Karpas-422 (cell line): ENCODE measurements around the gene SLC38A1. TPM values are rescaled to one million over a fixed set of nuclear protein-coding genes. Genes with fewer than 3 reads are reported as not detected.

Source experiments
- DNase-seq: peaks from one replicate; pipeline ENCODE4 v3.0.0-alpha.2; 2015
- H2AFZ ChIP-seq: fragments of 200-600 bp; sonication (generic); 2 replicates; pipeline ENCODE4 v1.6.1; 2014; ENCODE audit warnings: antibody characterized with exemption, low read length, mixed read lengths
- H3K27ac ChIP-seq: fragments of 200-600 bp; sonication (generic); 2 replicates; pipeline ENCODE4 v1.5.1; 2014; ENCODE audit warnings: mild to moderate bottlenecking, low read length, moderate library complexity
- H3K27me3 ChIP-seq: fragments of 200-600 bp; sonication (generic); 2 replicates; pipeline ENCODE4 v1.6.1; 2014; ENCODE audit warnings: low read length, mixed read lengths
- H3K36me3 ChIP-seq: fragments of 200-600 bp; sonication (generic); 2 replicates; pipeline ENCODE4 v1.6.1; 2014; ENCODE audit warnings: low read length, mixed read lengths; ENCODE audit not compliant: insufficient read depth
- H3K4me1 ChIP-seq: fragments of 200-600 bp; sonication (generic); 2 replicates; pipeline ENCODE4 v1.6.1; 2014; ENCODE audit warnings: mild to moderate bottlenecking, low read length, mixed read lengths
- H3K4me2 ChIP-seq: fragments of 200-600 bp; sonication (generic); 2 replicates; pipeline ENCODE4 v1.6.1; 2014; ENCODE audit warnings: low read length, low read depth, mild to moderate bottlenecking; ENCODE audit not compliant: poor library complexity, severe bottlenecking
- H3K4me3 ChIP-seq: fragments of 200-600 bp; sonication (generic); 2 replicates; pipeline ENCODE4 v1.5.1; 2014; ENCODE audit warnings: mild to moderate bottlenecking, antibody characterized with exemption, low read length, mixed read lengths
- H3K79me2 ChIP-seq: fragments of 200-600 bp; sonication (generic); 2 replicates; pipeline ENCODE4 v1.6.1; 2014; ENCODE audit warnings: mild to moderate bottlenecking, low read length, mixed read lengths
- H3K9ac ChIP-seq: fragments of 200-600 bp; sonication (generic); 2 replicates; pipeline ENCODE4 v1.6.0; 2014; ENCODE audit warnings: low read length
- H3K9me2 ChIP-seq: fragments of 200-600 bp; sonication (generic), shearing (Covaris generic); replicated peaks from 2 replicates; pipeline ENCODE4 v1.6.0; 2014; ENCODE audit warnings: mild to moderate bottlenecking, low read length, moderate library complexity; ENCODE audit not compliant: insufficient read depth
- H3K9me3 ChIP-seq: fragments of 300-700, 200-600 bp; sonication (generic); 2 replicates; pipeline ENCODE4 v1.6.1; 2014; ENCODE audit warnings: low read length, mixed read lengths
- H4K20me1 ChIP-seq: fragments of 200-600 bp; sonication (generic); 2 replicates; pipeline ENCODE4 v1.6.1; 2014; ENCODE audit warnings: mild to moderate bottlenecking, antibody characterized with exemption, low read length, low read depth; ENCODE audit not compliant: insufficient read depth
- total RNA-seq: library from RNA; depleted of rRNA; stranded (reverse); fragments of >200 nt; shearing (Covaris generic); gene quantifications from 2 replicates; pipeline ENCODE4 v1.2.3, GENCODE V29; 2014; ENCODE audit warnings: low replicate concordance

The SLC38A1 gene
- total RNA-seq, 1 experiment from 2014 or later, result 209 TPM

DNA sequence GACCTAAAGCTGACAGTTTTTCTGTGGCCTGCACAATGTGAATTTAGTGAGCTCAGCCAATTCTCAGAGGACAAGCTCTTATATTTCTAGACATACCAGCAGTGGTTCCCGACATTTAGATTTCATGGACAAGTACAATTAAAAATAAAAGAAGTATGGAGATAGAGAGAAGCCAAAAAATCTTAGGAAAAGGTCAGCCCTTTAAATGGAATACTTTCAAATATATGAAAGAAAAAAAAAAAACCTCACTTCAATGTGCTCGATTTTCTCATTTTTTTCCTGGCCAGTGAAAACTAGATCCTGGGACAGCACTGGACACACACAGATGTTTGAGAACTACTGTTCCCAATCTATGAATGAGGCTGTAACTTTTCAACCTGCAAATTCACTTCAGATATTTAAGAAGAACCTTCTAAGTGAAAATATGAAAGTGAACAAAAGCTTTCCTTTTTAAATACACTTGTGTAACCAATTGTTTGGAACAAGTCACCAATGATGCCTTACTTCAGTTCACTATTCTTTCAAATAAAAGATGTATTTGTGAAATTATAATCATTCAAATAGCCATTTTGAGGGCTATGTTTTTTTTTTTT, 109.4 kb downstream of the SLC38A1 start:
- H3K79me2 ChIP-seq, result no peaks in the 10 kb centered on the region
- no peaks in the 10 kb centered on the region for H3K9me3 ChIP-seq
- H3K9me2 ChIP-seq, result no peaks in the 10 kb centered on the region
- no peaks in the 10 kb centered on the region for H3K27me3 ChIP-seq
- no peak for DNase-seq
- H4K20me1 ChIP-seq, result no peaks in the 10 kb centered on the region
- no peak overlapping the region for H3K4me3 ChIP-seq
- no peaks in the 10 kb centered on the region for H3K36me3 ChIP-seq
- H2AFZ ChIP-seq, result no peak overlapping the region
- no peaks in the 10 kb centered on the region for H3K4me1 ChIP-seq
- H3K9ac ChIP-seq, result no peak overlapping the region
- H3K27ac ChIP-seq, result no peak overlapping the region
- H3K4me2 ChIP-seq, result no peak overlapping the region

GRCh38 chr12:46158501-46158900, 110.3 kb downstream of the SLC38A1 start:
- Histone ChIP-seq H3K79me2 (no peaks in the 10 kb centered on the region), H3K4me2 (no peak overlapping the region), H3K4me1 (no peaks in the 10 kb centered on the region), H3K36me3 (no peaks in the 10 kb centered on the region), H3K27ac (no peak overlapping the region), H3K9ac (no peak overlapping the region), H4K20me1 (no peaks in the 10 kb centered on the region), H3K4me3 (no peak overlapping the region), H3K9me3 (no peaks in the 10 kb centered on the region), H2AFZ (no peak overlapping the region), H3K27me3 (no peaks in the 10 kb centered on the region), H3K9me2 (no peaks in the 10 kb centered on the region)
- no peak for DNase-seq

- Histone ChIP-seq H2AFZ (no peak overlapping the region), H3K36me3 (no peaks in the 10 kb centered on the region), H3K79me2 (no peaks in the 10 kb centered on the region), H3K9ac (no peak overlapping the region), H3K9me2 (no peaks in the 10 kb centered on the region), H3K4me1 (no peaks in the 10 kb centered on the region), H3K27ac (no peak overlapping the region), H3K4me2 (no peak overlapping the region), H3K4me3 (no peak overlapping the region), H3K9me3 (no peaks in the 10 kb centered on the region), H4K20me1 (no peaks in the 10 kb centered on the region), H3K27me3 (no peaks in the 10 kb centered on the region)
- no peak for DNase-seq
These were observed 114.4 kb downstream of the SLC38A1 start for GRCh38 chr12:46154221-46154985.

- H3K9me3 ChIP-seq, result no peaks in the 10 kb centered on the region
- H3K4me2 ChIP-seq, result no peak overlapping the region
- H3K27ac ChIP-seq, result no peak overlapping the region
- peak; percentile 59 for DNase-seq
- H3K4me3 ChIP-seq, result no peak overlapping the region
- H3K27me3 ChIP-seq, result no peaks in the 10 kb centered on the region
- no peaks in the 10 kb centered on the region for H3K79me2 ChIP-seq
- no peaks in the 10 kb centered on the region for H3K4me1 ChIP-seq
- H3K36me3 ChIP-seq, result no peaks in the 10 kb centered on the region
- H2AFZ ChIP-seq, result no peak overlapping the region
- H3K9me2 ChIP-seq, result no peaks in the 10 kb centered on the region
- H4K20me1 ChIP-seq, result no peaks in the 10 kb centered on the region
- no peak overlapping the region for H3K9ac ChIP-seq
These were observed 115.5 kb downstream of the SLC38A1 start for GRCh38 chr12:46153268-46153872.

DNA sequence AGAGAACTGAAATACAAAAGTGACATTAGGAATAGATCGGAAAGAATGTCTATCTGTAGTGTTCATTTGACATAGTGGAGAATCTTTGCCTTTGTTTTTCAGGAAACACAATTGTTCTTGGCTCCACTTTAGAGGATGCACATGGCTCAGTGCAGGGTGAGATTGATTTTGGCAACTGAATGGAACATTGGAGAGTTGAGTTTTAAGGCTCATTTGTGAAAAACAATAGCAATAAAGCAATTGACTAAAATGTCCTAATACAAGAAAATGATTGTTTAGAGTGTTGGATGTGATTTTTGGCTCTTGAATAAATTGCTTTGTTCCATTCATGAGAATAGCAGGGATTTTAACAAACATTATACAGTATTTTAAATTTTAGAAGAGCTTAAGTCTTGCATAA, 116.4 kb downstream of the SLC38A1 start:
- H3K9ac ChIP-seq, result no peak overlapping the region
- no peaks in the 10 kb centered on the region for H3K9me3 ChIP-seq
- no peaks in the 10 kb centered on the region for H3K36me3 ChIP-seq
- H3K27me3 ChIP-seq, result no peaks in the 10 kb centered on the region
- H3K27ac ChIP-seq, result no peak overlapping the region
- H3K79me2 ChIP-seq, result no peaks in the 10 kb centered on the region
- H3K4me1 ChIP-seq, result no peaks in the 10 kb centered on the region
- H3K4me2 ChIP-seq, result no peak overlapping the region
- H2AFZ ChIP-seq, result no peak overlapping the region
- H3K4me3 ChIP-seq, result no peak overlapping the region
- no peaks in the 10 kb centered on the region for H4K20me1 ChIP-seq
- H3K9me2 ChIP-seq, result no peaks in the 10 kb centered on the region
- no peak for DNase-seq

GRCh38 chr12:46150735-46151134, 118.1 kb downstream of the SLC38A1 start:
- Histone ChIP-seq H3K9me2 (no peaks in the 10 kb centered on the region), H3K27me3 (no peaks in the 10 kb centered on the region), H4K20me1 (no peaks in the 10 kb centered on the region), H3K36me3 (no peaks in the 10 kb centered on the region), H3K27ac (no peak overlapping the region), H3K9ac (no peak overlapping the region), H3K9me3 (no peaks in the 10 kb centered on the region), H3K4me1 (no peaks in the 10 kb centered on the region), H3K79me2 (no peaks in the 10 kb centered on the region), H3K4me2 (no peak overlapping the region), H3K4me3 (no peak overlapping the region), H2AFZ (no peak overlapping the region)
- no peak for DNase-seq

GRCh38 chr12:46149905-46150304, 118.9 kb downstream of the SLC38A1 start:
- H3K79me2 ChIP-seq, result no peaks in the 10 kb centered on the region
- H4K20me1 ChIP-seq, result no peaks in the 10 kb centered on the region
- no peaks in the 10 kb centered on the region for H3K36me3 ChIP-seq
- H3K4me1 ChIP-seq, result no peaks in the 10 kb centered on the region
- H3K9me2 ChIP-seq, result no peaks in the 10 kb centered on the region
- no peak overlapping the region for H3K9ac ChIP-seq
- no peak overlapping the region for H2AFZ ChIP-seq
- H3K9me3 ChIP-seq, result no peaks in the 10 kb centered on the region
- H3K4me3 ChIP-seq, result no peak overlapping the region
- no peak overlapping the region for H3K27ac ChIP-seq
- no peak overlapping the region for H3K4me2 ChIP-seq
- H3K27me3 ChIP-seq, result no peaks in the 10 kb centered on the region
- no peak for DNase-seq

- Histone ChIP-seq H2AFZ (no peak overlapping the region), H3K27me3 (no peaks in the 10 kb centered on the region), H4K20me1 (no peaks in the 10 kb centered on the region), H3K4me3 (no peak overlapping the region), H3K79me2 (no peaks in the 10 kb centered on the region), H3K9me2 (no peaks in the 10 kb centered on the region), H3K4me2 (no peak overlapping the region), H3K9ac (no peak overlapping the region), H3K36me3 (no peaks in the 10 kb centered on the region), H3K9me3 (no peaks in the 10 kb centered on the region), H3K4me1 (no peaks in the 10 kb centered on the region), H3K27ac (no peak overlapping the region)
- no peak for DNase-seq
These were observed 119.8 kb downstream of the SLC38A1 start for GRCh38 chr12:46149079-46149464.
